22Rv1 (cell line): ENCODE results near the gene RBM19.

Experiments used
- ZFX ChIP-seq: fragments of 450-650 bp; IDR thresholded peaks from 2 replicates; pipeline ENCODE4 v1.6.1; 2017; ENCODE audit warnings: antibody characterized with exemption, borderline replicate concordance
- TF ChIP-seq, protein P1 (sequence below): fragments of 450-650 bp; IDR thresholded peaks from 2 replicates; pipeline ENCODE4 v1.5.1; 2017; ENCODE audit warnings: mild to moderate bottlenecking

DNA sequence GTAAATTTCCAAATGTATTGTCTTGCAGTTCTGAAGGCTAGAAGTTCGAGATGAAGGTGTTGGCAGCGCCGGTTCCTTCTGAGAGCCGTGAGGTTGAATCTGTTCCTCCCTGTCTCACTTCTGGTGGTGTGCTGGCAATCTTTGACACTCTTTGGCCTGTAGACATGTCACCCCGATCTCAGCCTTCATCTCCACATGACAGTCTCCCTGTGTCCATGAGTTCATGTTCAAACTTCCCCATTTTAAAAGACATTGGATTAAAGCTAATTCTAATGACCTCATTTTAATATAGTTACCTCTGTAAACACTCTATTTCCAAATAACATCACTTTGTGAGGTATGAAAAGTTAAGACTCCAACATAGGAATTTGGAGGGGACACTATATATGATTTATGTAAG, 4.1 kb upstream of the RBM19 start:
- TF ChIP-seq, protein P1, sequence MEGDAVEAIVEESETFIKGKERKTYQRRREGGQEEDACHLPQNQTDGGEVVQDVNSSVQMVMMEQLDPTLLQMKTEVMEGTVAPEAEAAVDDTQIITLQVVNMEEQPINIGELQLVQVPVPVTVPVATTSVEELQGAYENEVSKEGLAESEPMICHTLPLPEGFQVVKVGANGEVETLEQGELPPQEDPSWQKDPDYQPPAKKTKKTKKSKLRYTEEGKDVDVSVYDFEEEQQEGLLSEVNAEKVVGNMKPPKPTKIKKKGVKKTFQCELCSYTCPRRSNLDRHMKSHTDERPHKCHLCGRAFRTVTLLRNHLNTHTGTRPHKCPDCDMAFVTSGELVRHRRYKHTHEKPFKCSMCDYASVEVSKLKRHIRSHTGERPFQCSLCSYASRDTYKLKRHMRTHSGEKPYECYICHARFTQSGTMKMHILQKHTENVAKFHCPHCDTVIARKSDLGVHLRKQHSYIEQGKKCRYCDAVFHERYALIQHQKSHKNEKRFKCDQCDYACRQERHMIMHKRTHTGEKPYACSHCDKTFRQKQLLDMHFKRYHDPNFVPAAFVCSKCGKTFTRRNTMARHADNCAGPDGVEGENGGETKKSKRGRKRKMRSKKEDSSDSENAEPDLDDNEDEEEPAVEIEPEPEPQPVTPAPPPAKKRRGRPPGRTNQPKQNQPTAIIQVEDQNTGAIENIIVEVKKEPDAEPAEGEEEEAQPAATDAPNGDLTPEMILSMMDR, result no peak
- TF ChIP-seq ZFX, result no peak
